Cardiac fibroblast (primary cell): ENCODE results near the gene AGMO.
A peak's percentile ranks its signal among the peaks of the same experiment; 100 is the strongest.

Experiments used
- DNase-seq, 2 donors: peaks; one replicate each; pipeline versions ENCODE4 v3.0.0 to v3.0.0-alpha.2; 2010; ENCODE audit warnings: low read depth in 2 of 2
- H3K4me3 ChIP-seq, 2 donors: replicated peaks in 1 of 2; 1 replicate in 1 of 2; 2 replicates in 1 of 2; pipeline ENCODE4 v1.5.1; 2011; ENCODE audit warnings: low read depth in 2 of 2, low read length in 2 of 2, mild to moderate bottlenecking in 2 of 2, moderate library complexity in 1 of 2
- TF ChIP-seq, protein P1 (sequence below): IDR thresholded peaks from one replicate; pipeline ENCODE4 v1.5.1; 2011; ENCODE audit warnings: low read depth, mild to moderate bottlenecking, low read length, inconsistent platforms

Gene AGMO

DNA sequence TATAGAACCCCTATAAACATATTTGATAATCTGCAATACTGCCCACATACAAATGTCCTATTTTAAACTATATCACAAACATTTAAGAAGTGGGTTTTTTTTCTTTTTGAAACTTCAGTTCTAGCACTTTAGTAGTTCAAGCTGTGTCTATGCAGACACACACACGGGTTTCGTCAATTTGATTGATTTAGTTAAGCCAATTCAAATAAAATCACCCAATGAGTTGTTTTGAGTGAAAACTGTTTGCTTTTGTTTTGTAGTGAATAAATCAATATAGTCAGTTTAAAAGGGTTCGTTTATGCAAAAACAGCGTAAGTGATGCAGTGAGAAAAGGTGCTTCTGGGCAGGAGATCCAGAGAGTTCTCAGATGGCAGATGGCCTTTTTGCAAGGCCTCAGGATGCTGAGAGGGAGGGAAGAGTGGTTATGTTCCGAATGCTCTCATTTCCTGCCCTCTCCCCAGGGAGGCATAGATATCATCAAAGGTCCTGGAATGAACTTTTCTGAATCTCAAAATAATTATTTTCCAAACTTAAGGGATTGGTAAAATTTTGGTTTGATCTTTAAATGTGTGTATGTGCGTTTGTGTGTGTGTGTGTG is 102.7 kb downstream of the AGMO start:
- DNase-seq = peak; percentile 24 to 81
- H3K4me3 ChIP-seq = no peak overlapping the region
- TF ChIP-seq, protein P1, sequence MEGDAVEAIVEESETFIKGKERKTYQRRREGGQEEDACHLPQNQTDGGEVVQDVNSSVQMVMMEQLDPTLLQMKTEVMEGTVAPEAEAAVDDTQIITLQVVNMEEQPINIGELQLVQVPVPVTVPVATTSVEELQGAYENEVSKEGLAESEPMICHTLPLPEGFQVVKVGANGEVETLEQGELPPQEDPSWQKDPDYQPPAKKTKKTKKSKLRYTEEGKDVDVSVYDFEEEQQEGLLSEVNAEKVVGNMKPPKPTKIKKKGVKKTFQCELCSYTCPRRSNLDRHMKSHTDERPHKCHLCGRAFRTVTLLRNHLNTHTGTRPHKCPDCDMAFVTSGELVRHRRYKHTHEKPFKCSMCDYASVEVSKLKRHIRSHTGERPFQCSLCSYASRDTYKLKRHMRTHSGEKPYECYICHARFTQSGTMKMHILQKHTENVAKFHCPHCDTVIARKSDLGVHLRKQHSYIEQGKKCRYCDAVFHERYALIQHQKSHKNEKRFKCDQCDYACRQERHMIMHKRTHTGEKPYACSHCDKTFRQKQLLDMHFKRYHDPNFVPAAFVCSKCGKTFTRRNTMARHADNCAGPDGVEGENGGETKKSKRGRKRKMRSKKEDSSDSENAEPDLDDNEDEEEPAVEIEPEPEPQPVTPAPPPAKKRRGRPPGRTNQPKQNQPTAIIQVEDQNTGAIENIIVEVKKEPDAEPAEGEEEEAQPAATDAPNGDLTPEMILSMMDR = no peak

DNA sequence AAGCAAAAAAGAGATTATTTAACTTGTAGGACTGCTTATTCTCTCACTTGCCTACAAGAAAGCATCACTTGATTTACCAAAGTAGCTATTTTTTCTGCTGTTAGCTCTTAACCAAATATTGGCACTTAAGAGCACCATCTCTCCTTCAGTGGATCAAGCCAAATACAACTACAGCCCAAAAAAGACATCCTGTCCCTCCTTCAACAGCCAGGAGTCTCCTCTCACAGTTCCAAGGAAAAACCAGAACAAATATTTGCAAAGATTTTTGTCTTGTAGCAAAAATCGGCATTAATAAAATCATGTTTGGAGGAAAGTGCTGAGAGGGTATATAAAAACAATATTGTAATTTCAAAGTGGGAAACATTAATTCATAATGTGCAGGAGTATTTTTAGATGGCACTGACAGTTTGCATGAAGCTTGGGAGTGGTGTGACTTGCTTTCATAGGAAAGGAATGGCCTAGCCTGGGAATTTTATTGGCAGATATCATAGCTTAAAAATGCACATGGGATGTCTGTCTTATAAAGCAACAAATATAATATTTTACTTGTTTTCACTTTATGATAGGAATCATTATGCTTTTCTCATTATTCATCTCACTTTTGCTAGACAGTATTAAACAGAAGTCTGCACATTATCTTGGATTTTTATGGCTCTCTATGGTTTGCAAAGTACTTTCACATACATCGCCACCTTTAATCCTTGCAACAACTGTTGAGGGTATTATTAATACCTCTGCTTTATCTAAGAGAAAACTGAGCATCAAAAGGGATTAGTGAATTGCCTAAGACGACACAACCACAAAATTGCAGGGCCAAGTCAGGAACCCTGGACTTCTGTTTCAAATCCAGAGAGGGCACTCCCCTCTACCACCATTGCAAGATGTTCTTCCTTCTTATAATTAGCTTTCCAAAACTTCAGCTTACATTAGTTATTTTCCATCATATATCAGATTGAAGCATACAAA is 103.5 kb downstream of the AGMO start:
- TF ChIP-seq, protein P1 = no peak
- H3K4me3 ChIP-seq = no peak overlapping the region
- DNase-seq = no peak

DNA sequence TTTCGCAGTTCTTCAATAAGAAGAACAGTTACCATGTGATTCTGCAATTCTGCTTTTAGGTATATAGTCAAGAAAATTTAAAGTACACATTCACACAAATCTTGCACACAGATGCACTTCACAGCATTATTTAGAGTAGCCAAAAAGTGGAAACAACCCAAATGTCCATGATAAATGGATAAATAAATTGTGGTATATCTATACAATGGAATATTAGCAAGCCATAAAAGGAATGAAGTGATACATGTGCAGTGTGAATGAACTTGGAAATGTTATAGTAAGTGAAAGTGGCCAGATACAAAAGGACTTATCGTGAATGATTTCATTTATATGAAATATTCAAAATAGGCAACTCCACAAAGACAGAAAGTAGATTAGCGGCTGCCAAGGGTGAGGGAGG is 109.1 kb downstream of the AGMO start:
- H3K4me3 ChIP-seq = no peak overlapping the region
- DNase-seq = no peak
- TF ChIP-seq, protein P1 = no peak

- no peak overlapping the region for H3K4me3 ChIP-seq
- TF ChIP-seq, protein P1 = no peak
- no peak for DNase-seq
Observed at GRCh38 chr7:15446722-15447121, 115.1 kb downstream of the AGMO start.

- peak; percentile 21 to 52 for DNase-seq
- H3K4me3 ChIP-seq = no peak overlapping the region
- TF ChIP-seq, protein P1 = no peak
Observed at GRCh38 chr7:15446280-15446679, 115.5 kb downstream of the AGMO start.

GRCh38 chr7:15441915-15442314 is 119.9 kb downstream of the AGMO start:
- no peak for DNase-seq
- TF ChIP-seq, protein P1 = no peak
- no peak overlapping the region for H3K4me3 ChIP-seq
